Measurements from ENCODE around the gene QKI.
"Not testable (repeated sequence)": the region's sequence is repeated elsewhere in the genome, so short reads cannot be mapped to it uniquely, and the experiment has no call there.

The QKI gene

DNA sequence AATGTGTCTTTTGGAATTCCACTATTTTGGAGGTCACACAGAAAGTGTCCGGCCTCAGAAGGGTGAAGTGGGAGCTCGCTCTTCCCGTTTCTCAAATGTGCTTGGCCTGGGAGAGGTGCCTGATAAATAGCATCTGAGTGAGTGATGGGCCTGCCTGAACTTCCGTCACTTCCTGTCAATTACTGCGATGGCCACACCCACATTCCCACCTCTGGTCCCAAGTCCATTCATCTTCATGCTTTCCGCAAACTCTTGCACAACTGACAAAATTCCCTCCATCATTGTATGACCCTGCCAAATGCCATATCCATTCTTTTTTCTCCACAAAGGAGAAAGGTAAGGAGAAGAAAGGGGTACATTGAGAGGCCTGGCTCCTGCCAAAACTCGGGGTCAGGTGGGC is 169.0 kb downstream of the QKI start:
- no peak for DNase-seq

DNA sequence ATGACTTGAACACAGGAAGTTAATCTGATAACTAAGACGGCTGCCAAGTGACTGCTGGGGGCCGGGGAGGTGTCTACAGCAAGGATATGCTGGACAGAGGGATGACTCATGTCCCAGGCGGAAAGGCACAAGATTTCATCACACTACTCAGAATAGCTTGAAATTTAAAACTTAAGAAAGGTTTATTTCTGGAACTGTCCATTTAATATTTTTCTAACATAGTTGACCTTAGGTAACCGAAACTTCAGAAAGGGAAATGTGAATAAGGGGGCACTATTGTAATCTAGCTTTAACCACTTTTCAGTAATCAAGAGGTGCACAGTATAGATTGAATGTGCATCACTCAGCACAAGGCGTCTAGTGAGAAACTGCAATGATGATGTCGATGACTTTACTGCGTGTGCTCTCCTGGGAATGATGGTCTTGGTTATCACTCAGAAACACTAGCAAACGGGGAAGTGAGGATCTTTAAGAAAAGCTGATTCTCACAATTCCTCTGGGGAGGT is 171.5 kb downstream of the QKI start:
- DNase-seq = no peak

DNA sequence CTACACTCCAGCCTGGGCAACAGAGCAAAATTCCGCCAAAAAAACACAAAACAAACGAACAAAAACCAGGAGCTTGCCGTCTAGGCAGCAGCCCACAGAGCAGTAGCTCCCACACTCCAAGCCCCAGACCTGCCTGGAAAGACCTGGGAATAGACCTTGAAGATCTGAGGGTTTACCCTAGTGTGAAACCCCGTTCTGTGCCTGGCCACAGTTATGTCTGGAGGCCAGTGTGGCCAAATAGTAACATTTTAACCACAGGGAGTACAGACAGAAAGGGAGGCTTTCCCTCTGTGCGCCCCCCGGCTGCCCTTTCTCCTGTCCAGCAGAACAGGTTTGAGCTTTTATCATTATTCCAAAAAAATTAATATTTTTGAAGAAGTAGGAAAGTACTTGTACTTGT is 172.4 kb downstream of the QKI start:
- no peak for DNase-seq

DNA sequence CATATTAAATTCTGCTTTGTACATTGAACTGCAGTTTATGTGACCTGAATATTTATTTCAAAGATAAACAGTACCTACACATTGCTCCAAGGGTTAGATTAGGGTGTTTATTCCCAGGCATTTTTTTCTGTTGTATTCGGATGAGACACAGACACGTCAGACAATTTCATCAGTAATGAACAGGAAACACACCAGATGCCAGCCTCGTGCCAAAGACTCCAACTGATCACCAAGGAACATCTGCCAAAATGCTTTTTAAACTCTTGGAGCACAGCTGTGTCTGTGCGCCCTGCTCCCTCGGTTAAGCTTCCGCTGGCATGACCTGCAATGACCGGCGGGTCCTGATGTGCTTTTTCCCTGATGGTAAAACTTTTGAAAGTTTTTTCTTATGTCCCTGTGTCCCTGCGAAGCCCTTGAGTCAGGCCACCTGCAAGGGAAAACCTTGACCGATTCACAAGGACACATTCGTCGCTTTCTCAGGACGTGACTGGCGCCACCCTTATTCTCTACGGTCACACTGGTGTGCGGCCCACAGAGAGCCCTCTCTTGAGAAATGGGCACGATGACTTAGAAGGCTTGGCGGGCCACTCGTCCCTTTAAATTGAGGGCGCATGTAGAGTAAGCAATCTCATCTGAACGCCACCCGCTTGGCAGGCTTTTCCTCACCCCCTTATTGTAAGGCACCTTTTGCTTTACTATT is 173.9 kb downstream of the QKI start:
- DNase-seq = no peak

DNA sequence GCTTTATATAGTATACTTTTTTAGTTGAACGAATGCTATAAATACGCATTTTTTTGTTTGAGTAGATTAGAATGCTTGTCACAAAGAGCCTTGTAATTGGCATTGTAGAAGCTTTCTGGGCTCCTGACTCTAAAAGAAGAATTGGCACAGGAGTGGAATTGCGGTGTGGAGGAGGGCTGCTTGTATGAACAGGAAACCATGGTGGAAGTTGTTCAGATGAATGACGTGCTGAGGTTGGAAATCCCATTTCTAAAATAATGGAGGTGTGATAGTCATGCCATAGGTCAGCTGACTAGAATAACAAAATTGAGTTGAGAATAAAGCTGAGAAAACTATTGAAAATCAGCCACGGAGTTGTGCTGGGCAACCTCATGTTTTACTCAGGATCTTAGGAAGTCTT is 174.9 kb downstream of the QKI start:
- no peak for DNase-seq

DNA sequence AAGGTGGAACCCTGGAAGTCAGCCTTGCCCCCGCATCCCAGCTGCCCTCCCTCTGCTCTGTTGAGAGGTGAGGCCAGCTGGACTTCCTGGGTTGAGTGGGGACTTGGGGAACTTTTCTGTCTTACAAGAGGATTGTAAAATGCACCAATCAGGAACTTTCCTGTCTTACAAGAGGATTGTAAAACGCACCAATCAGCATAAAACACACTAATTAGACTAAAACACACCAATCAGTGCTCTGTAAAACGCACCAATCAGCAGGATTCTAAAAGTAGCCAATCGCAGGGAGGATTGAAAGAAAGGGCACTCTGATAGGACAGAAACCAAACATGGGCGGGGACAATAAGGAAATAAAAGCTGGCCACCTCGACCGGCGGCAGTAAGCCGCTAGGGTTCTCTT is 175.6 kb downstream of the QKI start:
- not testable (repeated sequence) for DNase-seq

DNA sequence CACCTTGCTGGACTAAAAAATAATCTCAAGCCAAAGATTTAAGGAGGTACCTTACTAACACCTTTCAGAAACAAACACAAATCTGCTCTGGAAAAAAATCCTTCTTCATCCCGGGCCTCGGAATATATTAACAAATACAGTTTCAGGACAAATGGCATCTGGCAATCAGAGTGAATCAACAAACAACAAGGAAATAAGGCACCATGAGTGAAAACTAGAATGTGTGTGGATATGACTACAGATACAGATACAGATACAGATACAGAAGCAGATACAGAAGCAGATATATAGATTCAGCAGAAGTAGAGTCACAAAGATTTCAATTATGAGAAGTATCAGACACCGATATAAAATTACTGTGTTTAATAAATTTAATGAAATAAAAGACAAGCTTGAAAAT is 178.4 kb downstream of the QKI start:
- no peak for DNase-seq

DNA sequence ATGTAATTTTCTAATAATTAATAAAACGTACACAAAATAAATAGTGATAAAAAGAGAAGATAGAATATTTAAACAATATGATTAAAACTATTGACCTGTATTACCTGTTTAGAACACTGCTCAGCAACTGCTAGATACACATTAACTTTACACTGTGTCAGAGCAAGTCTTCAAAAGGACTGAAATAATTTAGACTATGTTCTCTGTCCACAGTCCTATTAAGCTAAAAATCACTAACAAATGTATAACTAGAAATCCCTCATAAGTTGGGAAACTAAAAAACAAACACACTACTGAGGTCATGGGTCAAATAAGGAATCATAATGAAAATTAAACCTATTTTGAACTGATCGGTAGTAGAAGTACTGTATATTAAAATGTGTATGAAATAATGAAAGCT is 181.7 kb downstream of the QKI start:
- DNase-seq = no peak

DNA sequence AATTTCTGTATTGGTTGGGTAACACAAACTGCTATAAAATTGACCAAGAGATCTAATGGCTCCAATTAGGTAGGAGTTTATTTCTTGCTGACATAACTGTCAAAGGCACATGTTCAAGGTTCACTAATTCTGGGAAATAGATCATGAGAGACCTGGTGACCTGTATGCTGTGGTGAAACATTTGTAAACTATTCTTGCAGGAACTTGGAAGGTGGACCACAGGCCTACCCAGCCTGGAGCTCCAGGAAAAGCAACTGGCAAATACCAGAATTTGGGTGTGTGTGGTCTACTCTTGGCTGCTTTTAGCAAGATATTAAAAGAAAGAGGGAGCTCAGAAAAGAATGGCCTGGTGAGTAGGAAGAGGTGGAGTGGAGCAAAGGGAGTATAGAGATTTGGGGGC is 184.6 kb downstream of the QKI start:
- DNase-seq = no peak

DNA sequence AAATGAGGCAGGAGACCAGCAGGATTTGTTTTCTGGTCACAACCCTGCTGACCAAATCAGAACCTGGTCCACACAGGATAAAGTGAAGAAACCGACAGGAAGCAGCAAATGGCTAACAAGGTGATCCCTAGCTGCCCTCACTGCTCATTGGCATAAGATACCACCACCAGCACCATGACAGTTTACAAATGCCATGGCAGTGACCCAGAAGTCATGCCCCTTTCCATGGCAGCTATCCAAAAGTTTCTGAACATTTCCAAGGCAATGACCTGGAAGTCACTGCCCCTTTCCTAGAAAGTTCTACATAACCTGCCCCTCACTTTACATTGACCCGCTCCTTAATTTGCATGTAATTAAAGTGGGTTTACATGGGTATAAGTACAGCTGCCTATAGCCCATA is 185.2 kb downstream of the QKI start:
- DNase-seq = no peak

DNA sequence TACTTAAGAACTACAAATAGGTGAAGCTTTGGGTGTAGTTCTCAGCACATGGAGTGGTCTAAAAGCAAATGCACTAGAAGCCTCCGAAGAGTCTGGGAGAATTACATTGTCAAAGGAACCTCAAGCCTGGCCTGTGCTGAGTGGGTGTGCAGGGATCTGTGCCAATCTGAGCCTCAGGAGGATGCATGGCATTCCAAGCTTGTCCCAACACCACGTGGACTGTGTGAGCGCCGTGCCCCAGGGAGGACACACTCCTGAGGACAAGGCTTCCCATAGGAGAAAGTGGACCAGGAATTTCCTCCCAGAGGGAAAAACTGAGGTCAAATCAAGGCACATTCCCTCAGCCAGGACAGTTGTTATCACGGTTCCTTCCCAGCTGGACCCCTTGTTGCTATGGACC is 185.8 kb downstream of the QKI start:
- DNase-seq = no peak

DNA sequence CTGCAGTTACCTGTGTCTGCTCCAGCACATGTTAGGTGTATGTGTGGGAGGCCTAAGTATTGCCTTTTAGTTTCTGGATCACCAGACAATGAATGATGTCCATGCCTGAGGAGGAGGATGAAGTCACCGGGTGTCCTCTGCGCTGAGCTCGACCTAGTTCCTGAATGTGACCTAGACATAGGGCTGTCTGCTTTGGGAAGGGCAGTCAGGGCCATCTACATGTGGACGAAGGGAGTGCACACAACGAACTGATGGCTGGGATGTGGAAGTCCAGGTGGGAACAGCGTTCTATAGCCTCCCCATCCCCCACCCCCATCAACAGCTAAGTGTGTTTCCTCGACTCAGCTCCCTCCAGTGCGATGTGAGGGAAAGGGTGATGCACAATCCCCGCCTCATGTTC is 186.3 kb downstream of the QKI start:
- DNase-seq = no peak

DNA sequence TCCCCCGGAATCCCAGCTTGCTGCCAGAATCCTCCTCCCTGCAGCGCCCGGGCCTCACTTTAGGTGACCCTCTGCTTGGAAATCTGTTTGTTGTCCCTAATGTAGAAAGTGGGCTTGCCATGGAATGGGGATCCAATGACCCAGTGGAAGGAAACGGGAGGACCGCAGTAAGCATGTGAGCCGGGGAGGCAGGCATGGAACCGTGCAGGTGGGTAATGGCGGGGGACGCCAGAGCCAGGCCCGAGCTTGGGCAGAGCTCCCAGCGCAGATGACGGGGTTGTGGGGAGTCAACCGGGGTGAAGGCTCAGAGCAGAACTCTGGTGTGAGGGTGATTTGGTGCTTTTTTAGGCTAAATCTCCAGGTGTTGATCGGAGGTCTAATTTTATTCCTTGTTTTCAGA is 188.3 kb downstream of the QKI start:
- no peak for DNase-seq

DNA sequence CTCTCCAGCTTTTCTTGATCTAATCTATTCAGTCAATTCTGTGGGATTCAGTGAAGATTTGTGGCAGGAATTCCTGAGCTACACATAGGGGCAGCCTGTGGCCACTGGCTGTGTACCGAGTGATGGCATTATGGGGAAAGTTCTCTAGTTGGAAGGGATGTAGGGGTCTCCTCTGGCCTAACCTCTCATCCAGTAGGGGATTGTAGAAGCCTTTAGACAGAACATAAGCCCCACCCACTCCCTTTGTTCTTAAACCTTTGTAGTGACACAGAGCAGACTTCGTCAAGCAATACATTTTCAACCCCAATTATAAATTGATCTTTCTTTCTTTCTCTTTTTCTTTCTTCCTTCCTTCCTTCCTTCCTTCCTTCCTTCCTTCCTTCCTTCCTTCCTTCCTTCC is 188.9 kb downstream of the QKI start:
- DNase-seq = no peak

DNA sequence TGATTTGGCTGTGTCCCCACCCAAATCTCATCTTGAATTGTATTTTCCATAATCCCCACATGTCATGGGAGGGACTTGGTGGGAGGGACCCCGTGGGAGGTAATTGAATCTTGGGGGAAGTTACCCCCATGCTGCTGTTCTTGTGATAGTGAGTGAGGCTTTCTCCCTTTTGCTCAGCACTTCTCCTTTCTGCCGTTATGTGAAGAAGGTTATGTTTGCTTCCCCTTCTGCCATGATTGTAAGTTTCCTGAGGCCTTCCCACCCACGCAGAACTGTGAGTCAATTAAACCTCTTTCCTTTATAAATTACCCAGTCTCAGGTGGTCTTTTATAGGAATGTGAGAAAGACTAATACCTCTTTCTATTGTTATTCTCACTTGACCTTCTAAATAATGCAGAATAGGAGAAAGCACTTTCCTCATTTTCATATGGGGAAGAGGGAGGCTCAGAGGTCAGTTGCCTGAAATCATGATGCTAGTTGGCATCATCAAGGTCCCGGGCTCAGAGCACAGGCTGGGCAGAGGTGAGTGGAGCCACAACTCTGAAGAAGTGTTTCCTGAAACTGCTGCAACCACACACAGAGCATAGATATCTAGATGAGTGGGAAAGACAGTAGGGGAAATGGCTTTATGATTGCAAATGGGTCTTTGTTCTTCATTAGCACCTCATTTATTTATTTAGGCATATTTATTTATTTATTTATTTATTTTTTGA is 191.0 kb downstream of the QKI start:
- no peak for DNase-seq

DNA sequence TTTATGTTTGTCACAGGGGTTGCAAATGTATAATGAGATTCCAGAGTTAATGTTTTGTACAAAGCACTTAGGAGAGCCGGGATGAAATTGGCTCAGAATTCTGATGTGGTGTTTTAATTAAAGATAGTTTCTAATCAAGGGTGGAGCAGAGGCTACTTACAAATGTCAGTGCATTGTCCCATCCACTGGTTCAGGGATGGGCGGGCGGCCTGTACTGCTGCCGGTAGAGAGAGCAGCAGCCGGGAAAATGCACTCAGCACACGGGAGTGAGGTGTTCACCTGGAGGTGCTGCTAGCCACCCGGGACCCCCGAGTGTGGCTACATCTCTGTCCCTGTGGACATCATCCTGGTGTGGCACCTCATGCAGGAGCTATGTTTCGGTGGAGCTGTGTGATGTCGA is 193.3 kb downstream of the QKI start:
- DNase-seq = no peak

DNA sequence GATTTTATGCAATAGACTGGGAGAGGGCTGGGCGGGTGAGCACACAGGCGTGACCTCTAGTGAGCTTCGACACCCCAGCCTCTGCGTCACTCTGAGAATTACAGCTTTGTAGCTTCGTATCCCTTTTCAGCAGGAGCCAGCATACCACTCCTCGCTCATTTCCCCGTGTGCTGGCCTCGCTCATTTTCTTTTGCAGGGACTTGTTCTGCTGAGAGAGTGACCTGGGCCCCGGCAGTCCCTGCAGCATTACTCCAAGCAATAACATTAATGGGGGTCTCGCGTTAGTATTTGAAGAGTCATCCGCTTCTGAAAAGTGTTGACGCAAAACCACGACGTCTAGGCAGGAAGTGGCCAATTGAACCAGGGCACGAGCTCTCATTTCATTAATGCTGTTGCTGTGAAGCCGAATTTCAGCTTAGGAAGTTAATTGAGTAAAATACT is 193.7 kb downstream of the QKI start:
- no peak for DNase-seq

DNA sequence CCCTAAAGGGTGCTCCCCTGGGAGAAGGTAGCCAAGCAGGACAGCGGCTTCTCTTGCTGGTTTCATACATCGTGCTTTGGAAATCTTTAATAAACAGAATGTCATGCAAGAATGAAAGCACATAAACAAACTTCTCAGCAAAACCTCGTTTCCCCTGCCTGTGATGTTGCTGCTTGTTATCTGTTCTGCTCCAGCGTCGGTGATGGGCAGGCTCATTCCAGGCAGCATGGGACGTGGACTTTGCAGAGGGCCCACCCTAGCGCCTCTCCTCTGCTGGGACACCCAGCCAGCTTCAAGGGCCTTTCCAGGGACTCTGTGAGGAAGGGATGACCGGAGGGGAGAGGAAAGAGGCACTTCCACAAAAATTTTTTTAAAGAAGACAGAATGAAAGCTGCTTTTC is 197.7 kb downstream of the QKI start:
- DNase-seq = no peak

DNA sequence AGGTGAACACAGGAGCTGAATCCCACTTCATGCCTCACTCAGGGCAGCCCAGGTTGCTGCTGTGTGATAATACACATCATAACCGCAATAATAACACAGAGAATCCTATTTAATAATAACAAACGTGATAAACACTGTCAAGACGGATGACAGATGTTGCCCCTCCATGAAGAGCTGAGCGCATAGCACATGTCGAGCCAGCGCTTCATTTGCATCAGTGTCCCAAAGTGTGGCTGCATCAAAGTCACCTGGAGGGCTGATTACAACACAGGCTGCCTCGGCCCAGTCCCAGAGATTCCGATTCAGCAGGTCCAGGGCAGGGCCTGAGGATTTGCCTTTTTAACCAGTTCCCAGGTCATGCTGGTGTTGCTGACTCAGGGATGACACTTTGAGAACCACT is 198.5 kb downstream of the QKI start:
- DNase-seq = no peak

DNA sequence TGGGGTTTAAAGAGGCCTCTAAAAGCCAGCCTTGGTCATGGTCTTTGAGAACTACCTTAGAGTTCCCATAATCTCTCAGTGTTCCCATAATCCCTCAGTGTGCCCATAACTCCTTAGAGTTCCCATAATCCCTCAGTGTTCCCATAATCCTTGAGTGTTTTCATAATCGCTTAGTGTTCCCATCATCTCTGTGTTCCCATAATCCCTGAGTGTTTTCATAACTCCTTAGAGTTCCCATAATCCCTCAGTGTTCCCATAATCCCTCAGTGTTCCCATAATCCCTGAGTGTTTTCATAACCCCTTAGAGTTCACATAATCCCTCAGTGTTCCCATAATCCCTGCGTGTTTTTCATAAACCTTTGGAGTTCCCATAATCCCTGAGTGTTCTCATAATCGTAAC is 199.2 kb downstream of the QKI start:
- no peak for DNase-seq

DNA sequence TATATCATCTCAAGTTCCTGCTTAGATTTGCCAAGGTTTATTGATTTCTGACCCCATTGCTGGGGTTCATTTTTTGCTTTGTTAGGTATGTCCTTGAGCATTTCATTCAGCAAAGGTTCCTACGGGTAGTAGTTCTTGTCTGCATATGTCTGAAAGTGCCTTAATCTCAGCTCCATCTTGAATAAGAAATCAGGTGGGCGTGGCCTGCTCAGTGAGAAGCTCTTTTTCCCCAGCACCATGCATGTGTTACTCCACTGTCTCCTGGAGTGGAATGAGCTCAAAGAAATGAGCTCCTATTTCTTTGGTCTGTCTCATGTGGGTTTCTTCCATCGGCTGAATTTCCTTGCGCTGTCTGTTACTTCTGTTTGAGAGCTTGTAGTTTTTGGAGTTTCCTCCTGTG is 201.9 kb downstream of the QKI start:
- DNase-seq = no peak

DNA sequence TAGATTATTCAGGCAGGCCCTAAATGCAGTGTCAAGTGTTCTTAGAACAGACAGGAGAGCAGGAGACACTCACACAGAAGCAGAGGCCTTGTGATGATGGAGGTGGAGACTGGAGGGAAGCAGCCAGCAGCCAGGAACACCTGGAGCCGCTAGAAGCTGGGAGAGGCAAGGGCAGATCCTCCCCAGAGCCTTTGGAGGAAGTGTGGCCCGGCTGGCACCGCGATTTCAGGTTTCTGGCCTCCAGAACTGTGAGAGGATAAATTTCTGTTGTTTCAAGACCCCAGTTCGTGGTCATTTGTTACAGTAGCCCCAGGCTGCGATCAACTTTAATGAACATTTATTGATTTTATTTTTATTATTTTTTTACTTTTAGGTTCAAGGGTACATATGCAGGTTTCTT is 203.0 kb downstream of the QKI start:
- no peak for DNase-seq

DNA sequence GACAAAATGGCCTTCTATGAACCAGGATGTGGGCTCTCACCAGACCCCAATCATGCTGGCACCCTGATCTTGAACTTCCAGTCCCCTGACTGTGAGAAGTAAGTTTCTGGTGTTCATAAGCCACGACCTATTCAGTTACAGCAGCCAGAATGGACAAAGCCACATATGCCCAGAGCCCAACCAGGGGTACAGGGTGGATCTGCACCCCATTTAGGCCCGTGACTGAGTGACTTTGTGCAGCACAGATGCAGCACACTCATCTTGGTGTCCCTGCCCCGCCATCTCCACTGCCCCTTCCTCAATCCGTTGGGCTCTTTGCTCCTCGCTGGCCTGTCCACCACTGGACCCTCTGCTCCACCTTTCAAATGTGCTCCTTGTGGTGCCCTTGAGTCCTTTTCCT is 205.6 kb downstream of the QKI start:
- DNase-seq = no peak

DNA sequence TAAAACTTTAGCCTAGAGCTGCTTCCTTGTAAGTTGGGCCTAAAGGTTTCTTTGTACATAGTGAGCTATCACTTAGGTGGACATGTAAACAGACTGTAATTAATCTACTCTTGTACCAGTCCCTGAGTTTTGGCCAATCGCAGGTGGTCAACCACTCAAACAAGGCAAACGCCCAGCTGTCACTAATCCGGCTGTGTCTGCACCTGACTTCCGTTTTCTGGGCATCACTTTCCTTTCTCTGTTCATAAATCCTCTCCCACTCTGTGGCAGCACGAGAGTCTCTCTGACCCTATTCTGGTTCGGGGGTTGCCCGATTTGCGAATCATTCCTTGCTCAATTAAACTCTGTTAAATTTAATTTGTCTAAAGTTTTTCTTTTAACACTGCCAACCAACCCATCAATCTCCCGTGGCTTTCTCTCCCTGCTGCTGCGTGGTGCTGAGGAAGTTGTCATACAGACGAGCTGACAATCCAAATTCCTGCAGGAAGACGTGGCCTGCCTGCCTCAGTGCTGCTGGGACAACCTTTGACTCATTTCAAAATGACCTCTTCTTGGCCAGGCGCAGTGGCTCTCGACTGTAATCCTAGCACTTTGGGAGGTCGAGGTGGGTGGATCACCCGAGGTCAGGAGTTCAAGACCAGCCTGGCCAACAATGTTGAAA is 206.3 kb downstream of the QKI start:
- no peak for DNase-seq
